ENCODE results near the gene SCGB2B2. TPM values are rescaled to one million over a fixed set of nuclear protein-coding genes. Genes with fewer than 3 reads are reported as not detected.
A peak's percentile ranks its signal among the peaks of the same experiment; 100 is the strongest.
"Not testable (repeated sequence)": the region's sequence is repeated elsewhere in the genome, so short reads cannot be mapped to it uniquely, and the experiment has no call there.

The SCGB2B2 gene
- total and polyA plus RNA-seq, 4 donors: 0.21 to 1.1 (median 0.69) TPM

GRCh38 chr19:34667349-34668076 lies 9.4 kb downstream of the SCGB2B2 start:
- Histone ChIP-seq H3K36me3 (ENCODE audit: control insufficient read depth in 4 of 4, insufficient read depth in 4 of 4, low read length in 4 of 4) (no peaks in the 10 kb centered on the region), H3K27me3 (ENCODE audit: control insufficient read depth in 3 of 3, insufficient read depth in 3 of 3, low read length in 2 of 3) (no peaks in the 10 kb centered on the region), H3K4me1 (ENCODE audit: control insufficient read depth in 5 of 5, insufficient read depth in 5 of 5, low read length in 5 of 5) (peaks cover 0 to 10% (median 0%) of the 10 kb centered on the region in 5 donors), H3K27ac (ENCODE audit: low read depth in 1 of 2, low read length in 1 of 2) (peak overlapping the region in 1 of 2 donors; percentile 64), H3K9me3 (ENCODE audit: control insufficient read depth in 4 of 4, insufficient read depth in 3 of 4, low read length in 3 of 4) (peaks cover 0 to 2% (median 0%) of the 10 kb centered on the region in 4 donors), H3K9ac (ENCODE audit: insufficient read depth in 1 of 2, low read length in 2 of 2) (peak overlapping the region in 1 of 2 donors; percentile 65), H3K4me3 (no peak overlapping the region)
- TF ChIP-seq CTCF (IDR thresholded peaks at IDR 0.05; ENCODE audit: control extremely low read depth, extremely low read depth): no peak
- 55 to 72% methylated on average over 17 of the region's 17 CpGs for WGBS, 2 donors
- ATAC-seq (ENCODE audit: insufficient read depth, low FRiP score) (peak; percentile 29), DNase-seq (peak in 2 of 3 donors; percentile 21 to 31)

GRCh38 chr19:34666958-34667265 lies 10.0 kb downstream of the SCGB2B2 start:
- DNase-seq: no peak
- no peak for TF ChIP-seq CTCF (IDR thresholded peaks at IDR 0.05; ENCODE audit: control extremely low read depth, extremely low read depth)
- Histone ChIP-seq H3K9me3 (ENCODE audit: control insufficient read depth in 4 of 4, insufficient read depth in 3 of 4, low read length in 3 of 4) (peaks cover 0 to 2% (median 0%) of the 10 kb centered on the region in 4 donors), H3K27ac (ENCODE audit: low read depth in 1 of 2, low read length in 1 of 2) (peak overlapping the region in 1 of 2 donors; percentile 49), H3K4me1 (ENCODE audit: control insufficient read depth in 5 of 5, insufficient read depth in 5 of 5, low read length in 5 of 5) (peaks cover 0 to 10% (median 0%) of the 10 kb centered on the region in 5 donors), H3K36me3 (ENCODE audit: control insufficient read depth in 4 of 4, insufficient read depth in 4 of 4, low read length in 4 of 4) (no peaks in the 10 kb centered on the region), H3K4me3 (no peak overlapping the region), H3K27me3 (ENCODE audit: control insufficient read depth in 3 of 3, insufficient read depth in 3 of 3, low read length in 2 of 3) (no peaks in the 10 kb centered on the region), H3K9ac (ENCODE audit: insufficient read depth in 1 of 2, low read length in 2 of 2) (no peak overlapping the region)
- ATAC-seq (ENCODE audit: insufficient read depth, low FRiP score): no peak
- 76 to 92% methylated on average over 9 of the region's 9 CpGs for WGBS, 2 donors

- Histone ChIP-seq H3K9me3 (ENCODE audit: control insufficient read depth in 4 of 4, insufficient read depth in 3 of 4, low read length in 3 of 4) (peaks cover 0 to 2% (median 0%) of the 10 kb centered on the region in 4 donors), H3K36me3 (ENCODE audit: control insufficient read depth in 4 of 4, insufficient read depth in 4 of 4, low read length in 4 of 4) (no peaks in the 10 kb centered on the region), H3K4me3 (no peak overlapping the region), H3K27ac (ENCODE audit: low read depth in 1 of 2, low read length in 1 of 2) (no peak overlapping the region), H3K4me1 (ENCODE audit: control insufficient read depth in 5 of 5, insufficient read depth in 5 of 5, low read length in 5 of 5) (peaks cover 0 to 10% (median 0%) of the 10 kb centered on the region in 5 donors), H3K9ac (ENCODE audit: insufficient read depth in 1 of 2, low read length in 2 of 2) (no peak overlapping the region), H3K27me3 (ENCODE audit: control insufficient read depth in 3 of 3, insufficient read depth in 3 of 3, low read length in 2 of 3) (no peaks in the 10 kb centered on the region)
- DNase-seq (no peak), ATAC-seq (ENCODE audit: insufficient read depth, low FRiP score) (no peak)
- WGBS, 2 donors: 95 to 96% methylated on average over 19 to 25 of the region's 25 CpGs
- TF ChIP-seq CTCF (IDR thresholded peaks at IDR 0.05; ENCODE audit: control extremely low read depth, extremely low read depth): no peak
These were observed 10.6 kb downstream of the SCGB2B2 start for GRCh38 chr19:34666200-34666957.

GRCh38 chr19:34665275-34665674 lies 11.7 kb downstream of the SCGB2B2 start:
- H3K36me3 ChIP-seq (ENCODE audit: control insufficient read depth in 4 of 4, insufficient read depth in 4 of 4, low read length in 4 of 4); H3K27ac ChIP-seq (ENCODE audit: low read depth in 1 of 2, low read length in 1 of 2); H3K27me3 ChIP-seq (ENCODE audit: control insufficient read depth in 3 of 3, insufficient read depth in 3 of 3, low read length in 2 of 3); DNase-seq; H3K9me3 ChIP-seq (ENCODE audit: control insufficient read depth in 4 of 4, insufficient read depth in 3 of 4, low read length in 3 of 4); H3K4me1 ChIP-seq (ENCODE audit: control insufficient read depth in 5 of 5, insufficient read depth in 5 of 5, low read length in 5 of 5); ATAC-seq (ENCODE audit: insufficient read depth, low FRiP score); H3K9ac ChIP-seq (ENCODE audit: insufficient read depth in 1 of 2, low read length in 2 of 2); H3K4me3 ChIP-seq: not testable (repeated sequence)
- 80 to 87% methylated on average over 4 of the region's 4 CpGs for WGBS, 2 donors
